Measurements from ENCODE around the gene RIOK3.

DNA sequence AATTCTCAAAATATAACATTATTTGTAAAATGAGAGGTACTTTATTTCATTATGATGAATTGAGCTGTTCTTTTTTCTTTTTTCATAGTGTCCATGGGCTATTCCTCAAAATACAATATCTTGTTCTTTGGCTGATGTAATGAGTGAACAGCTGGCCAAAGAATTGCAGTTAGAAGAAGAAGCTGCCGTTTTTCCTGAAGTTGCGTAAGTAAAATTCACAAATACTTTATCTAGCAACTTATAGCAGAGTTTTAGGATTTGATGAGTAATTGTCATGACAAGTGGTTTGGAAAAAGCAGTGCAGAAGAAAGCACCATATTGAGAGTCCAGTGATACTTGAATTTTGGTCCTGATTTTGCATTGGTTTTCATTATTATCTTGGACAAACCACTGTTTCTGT is 9.8 kb downstream of the RIOK3 start:
- TF ChIP-seq, protein P1, sequence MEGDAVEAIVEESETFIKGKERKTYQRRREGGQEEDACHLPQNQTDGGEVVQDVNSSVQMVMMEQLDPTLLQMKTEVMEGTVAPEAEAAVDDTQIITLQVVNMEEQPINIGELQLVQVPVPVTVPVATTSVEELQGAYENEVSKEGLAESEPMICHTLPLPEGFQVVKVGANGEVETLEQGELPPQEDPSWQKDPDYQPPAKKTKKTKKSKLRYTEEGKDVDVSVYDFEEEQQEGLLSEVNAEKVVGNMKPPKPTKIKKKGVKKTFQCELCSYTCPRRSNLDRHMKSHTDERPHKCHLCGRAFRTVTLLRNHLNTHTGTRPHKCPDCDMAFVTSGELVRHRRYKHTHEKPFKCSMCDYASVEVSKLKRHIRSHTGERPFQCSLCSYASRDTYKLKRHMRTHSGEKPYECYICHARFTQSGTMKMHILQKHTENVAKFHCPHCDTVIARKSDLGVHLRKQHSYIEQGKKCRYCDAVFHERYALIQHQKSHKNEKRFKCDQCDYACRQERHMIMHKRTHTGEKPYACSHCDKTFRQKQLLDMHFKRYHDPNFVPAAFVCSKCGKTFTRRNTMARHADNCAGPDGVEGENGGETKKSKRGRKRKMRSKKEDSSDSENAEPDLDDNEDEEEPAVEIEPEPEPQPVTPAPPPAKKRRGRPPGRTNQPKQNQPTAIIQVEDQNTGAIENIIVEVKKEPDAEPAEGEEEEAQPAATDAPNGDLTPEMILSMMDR (conservative IDR thresholded peaks at IDR 0.05; ENCODE audit: low read depth, low read length): no peak
- no peak for TF ChIP-seq EZH2 (IDR thresholded peaks at IDR 0.05; ENCODE audit: low read length, unreplicated experiment)
- no peak for TF ChIP-seq EZH2phosphoT487 (IDR thresholded peaks at IDR 0.05; ENCODE audit: borderline replicate concordance, low read length)
